Suprapubic skin (tissue), 3 donors: ENCODE data around the gene RAB1A.

Experiments used
- POLR2A ChIP-seq, 2 donors: fragments of 450-650 bp; IDR thresholded peaks; one replicate each; pipeline ENCODE4 v1.6.1; 2017; ENCODE audit warnings: antibody characterized with exemption in 2 of 2, mild to moderate bottlenecking in 2 of 2, moderate library complexity in 2 of 2
- TF ChIP-seq, protein P1 (sequence below), 2 donors: fragments of 200-600 bp in 1 of 2; fragments of 450-650 bp in 1 of 2; sonication (generic) in 1 of 2; IDR thresholded peaks; one replicate each; pipeline ENCODE4 v1.5.1; 2016 to 2019; ENCODE audit warnings: antibody characterized with exemption in 2 of 2, mild to moderate bottlenecking in 1 of 2, moderate library complexity in 1 of 2

DNA sequence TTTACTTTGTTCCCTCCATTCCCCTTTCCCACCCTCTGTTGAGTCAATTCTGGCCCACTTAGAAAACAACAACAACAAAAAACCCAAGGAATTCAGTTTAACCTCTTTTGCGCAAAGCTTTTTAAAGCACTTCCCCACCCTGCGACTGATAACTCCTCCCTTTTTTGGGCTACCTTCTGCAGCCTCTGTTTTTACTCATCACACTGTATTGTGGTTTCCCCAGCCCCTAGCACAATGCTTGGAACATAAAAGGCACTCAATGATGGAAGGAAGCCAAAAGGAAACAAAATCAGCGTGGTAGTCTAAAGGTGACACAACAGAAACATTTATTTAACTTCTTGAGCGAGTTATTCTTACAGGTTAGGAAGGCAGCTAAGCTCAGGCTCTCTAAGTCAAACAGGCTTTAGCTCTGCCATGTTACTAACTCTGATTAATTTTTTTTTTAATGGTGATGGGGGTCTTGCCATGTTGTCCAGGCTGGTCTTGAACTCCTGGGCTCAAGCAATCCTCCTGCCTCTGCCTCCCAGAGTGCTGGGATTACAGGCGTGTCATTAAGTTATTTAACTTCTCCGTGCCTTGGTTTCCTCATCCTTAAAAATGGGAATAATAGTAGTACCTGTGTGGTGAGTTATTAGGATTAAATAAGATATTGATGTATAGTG is 72.4 kb downstream of the RAB1A start:
- TF ChIP-seq, protein P1, sequence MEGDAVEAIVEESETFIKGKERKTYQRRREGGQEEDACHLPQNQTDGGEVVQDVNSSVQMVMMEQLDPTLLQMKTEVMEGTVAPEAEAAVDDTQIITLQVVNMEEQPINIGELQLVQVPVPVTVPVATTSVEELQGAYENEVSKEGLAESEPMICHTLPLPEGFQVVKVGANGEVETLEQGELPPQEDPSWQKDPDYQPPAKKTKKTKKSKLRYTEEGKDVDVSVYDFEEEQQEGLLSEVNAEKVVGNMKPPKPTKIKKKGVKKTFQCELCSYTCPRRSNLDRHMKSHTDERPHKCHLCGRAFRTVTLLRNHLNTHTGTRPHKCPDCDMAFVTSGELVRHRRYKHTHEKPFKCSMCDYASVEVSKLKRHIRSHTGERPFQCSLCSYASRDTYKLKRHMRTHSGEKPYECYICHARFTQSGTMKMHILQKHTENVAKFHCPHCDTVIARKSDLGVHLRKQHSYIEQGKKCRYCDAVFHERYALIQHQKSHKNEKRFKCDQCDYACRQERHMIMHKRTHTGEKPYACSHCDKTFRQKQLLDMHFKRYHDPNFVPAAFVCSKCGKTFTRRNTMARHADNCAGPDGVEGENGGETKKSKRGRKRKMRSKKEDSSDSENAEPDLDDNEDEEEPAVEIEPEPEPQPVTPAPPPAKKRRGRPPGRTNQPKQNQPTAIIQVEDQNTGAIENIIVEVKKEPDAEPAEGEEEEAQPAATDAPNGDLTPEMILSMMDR (IDR thresholded peaks at IDR 0.05) = no peak
- no peak for TF ChIP-seq POLR2A (IDR thresholded peaks at IDR 0.05)
